Colonic mucosa (tissue), 4 donors: ENCODE measurements around the gene TRAK1. TPM values are rescaled to one million over a fixed set of nuclear protein-coding genes. Genes with fewer than 3 reads are reported as not detected.

Source experiments
- DNase-seq: peaks from one replicate; pipeline ENCODE4 v3.0.0-alpha.2; 2020
- H3K27ac ChIP-seq: fragments of 200-600 bp; one replicate; pipeline ENCODE4 v1.8.0; 2021
- H3K27me3 ChIP-seq: fragments of 200-600 bp; one replicate; pipeline ENCODE4 v1.8.0; 2021
- H3K36me3 ChIP-seq: fragments of 200-600 bp; one replicate; pipeline ENCODE4 v1.8.0; 2021
- H3K4me1 ChIP-seq: fragments of 200-600 bp; one replicate; pipeline ENCODE4 v1.8.0; 2021; ENCODE audit warnings: mild to moderate bottlenecking
- H3K4me3 ChIP-seq: fragments of 200-600 bp; one replicate; pipeline ENCODE4 v1.8.0; 2021
- H3K9ac ChIP-seq, 2 donors: one replicate each; pipeline ENCODE4 v1.7.0; 2013; ENCODE audit warnings: control low read depth in 2 of 2, low read depth in 2 of 2, low read length in 2 of 2
- H3K9me3 ChIP-seq: fragments of 200-600 bp; one replicate; pipeline ENCODE4 v1.8.0; 2021
- intact Hi-C: fragments of 100-400 bp; cut with DNase I; formaldehyde crosslinking; loops from one replicate; pipeline ENCODE4 v1.14.1; 2022
- total RNA-seq, 2 donors: library from RNA; stranded (reverse); fragmentation: NEBNext Ultra II Directional in 1 of 2; extraction: Animal tissue kit (Norgen Biotek cat#: 25700) in 1 of 2; gene quantifications; one replicate each; pipeline ENCODE4 v1.2.1, GENCODE V29; 2021
- TF ChIP-seq, protein P1 (sequence below): fragments of 200-600 bp; IDR thresholded peaks from one replicate; pipeline ENCODE4 v1.8.0; 2022; ENCODE audit warnings: antibody characterized with exemption, mild to moderate bottlenecking
- donor health status: healthy.
- donor health status: DM: no; HTN: no; CAD: no.
- donor health status: DM: no; HTN: no; CAD: no.

Gene TRAK1
- total RNA-seq, 2 donors from 2014 or later = 58.9 to 70.3 TPM

DNA sequence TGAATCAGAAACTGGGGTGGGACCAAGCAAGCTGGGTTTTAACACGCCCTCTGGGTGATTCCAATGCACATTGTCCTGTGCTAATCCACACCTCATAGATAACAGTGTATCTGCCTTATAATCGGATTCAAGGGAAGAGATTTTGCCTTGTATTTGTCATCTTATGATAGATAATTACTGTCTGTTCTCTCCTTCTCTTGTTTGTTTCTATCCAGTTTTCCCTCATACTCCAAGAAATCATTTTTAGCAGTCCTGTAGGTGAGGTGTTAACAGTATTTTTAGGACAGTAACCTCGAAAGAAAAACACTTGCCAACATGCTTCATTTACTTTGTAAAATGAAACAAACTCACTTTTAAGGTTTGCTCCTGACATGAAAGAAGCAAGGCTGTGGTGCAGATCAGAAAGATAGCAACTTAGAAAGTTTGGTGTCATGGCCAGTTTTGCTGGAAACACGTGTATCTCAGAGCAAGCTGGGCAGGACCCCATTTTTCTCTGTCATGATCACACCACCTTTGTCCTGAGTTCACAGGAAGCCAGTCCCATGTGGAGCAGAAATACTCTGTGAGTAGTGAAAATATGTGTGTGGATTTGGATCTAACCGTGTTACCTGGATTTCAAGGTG is 72.6 kb downstream of the TRAK1 start:
- H3K27me3 ChIP-seq = no peaks in the 10 kb centered on the region
- no peak overlapping the region for H3K27ac ChIP-seq
- no peak overlapping the region for H3K4me3 ChIP-seq
- no peak for DNase-seq
- intact Hi-C loops = no loop called here
- peaks cover 21% of the 10 kb centered on the region for H3K4me1 ChIP-seq
- H3K9me3 ChIP-seq = no peaks in the 10 kb centered on the region
- H3K36me3 ChIP-seq = no peaks in the 10 kb centered on the region
- TF ChIP-seq, protein P1, sequence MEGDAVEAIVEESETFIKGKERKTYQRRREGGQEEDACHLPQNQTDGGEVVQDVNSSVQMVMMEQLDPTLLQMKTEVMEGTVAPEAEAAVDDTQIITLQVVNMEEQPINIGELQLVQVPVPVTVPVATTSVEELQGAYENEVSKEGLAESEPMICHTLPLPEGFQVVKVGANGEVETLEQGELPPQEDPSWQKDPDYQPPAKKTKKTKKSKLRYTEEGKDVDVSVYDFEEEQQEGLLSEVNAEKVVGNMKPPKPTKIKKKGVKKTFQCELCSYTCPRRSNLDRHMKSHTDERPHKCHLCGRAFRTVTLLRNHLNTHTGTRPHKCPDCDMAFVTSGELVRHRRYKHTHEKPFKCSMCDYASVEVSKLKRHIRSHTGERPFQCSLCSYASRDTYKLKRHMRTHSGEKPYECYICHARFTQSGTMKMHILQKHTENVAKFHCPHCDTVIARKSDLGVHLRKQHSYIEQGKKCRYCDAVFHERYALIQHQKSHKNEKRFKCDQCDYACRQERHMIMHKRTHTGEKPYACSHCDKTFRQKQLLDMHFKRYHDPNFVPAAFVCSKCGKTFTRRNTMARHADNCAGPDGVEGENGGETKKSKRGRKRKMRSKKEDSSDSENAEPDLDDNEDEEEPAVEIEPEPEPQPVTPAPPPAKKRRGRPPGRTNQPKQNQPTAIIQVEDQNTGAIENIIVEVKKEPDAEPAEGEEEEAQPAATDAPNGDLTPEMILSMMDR = no peak
- no peak overlapping the region for H3K9ac ChIP-seq

GRCh38 chr3:42164656-42165055 is 73.5 kb downstream of the TRAK1 start:
- Histone ChIP-seq H3K36me3 (no peaks in the 10 kb centered on the region), H3K27me3 (no peaks in the 10 kb centered on the region), H3K9ac (no peak overlapping the region), H3K4me3 (no peak overlapping the region), H3K4me1 (peaks cover 21% of the 10 kb centered on the region), H3K27ac (no peak overlapping the region), H3K9me3 (no peaks in the 10 kb centered on the region)
- intact Hi-C loops = no loop called here
- TF ChIP-seq, protein P1 = no peak
- DNase-seq = no peak

DNA sequence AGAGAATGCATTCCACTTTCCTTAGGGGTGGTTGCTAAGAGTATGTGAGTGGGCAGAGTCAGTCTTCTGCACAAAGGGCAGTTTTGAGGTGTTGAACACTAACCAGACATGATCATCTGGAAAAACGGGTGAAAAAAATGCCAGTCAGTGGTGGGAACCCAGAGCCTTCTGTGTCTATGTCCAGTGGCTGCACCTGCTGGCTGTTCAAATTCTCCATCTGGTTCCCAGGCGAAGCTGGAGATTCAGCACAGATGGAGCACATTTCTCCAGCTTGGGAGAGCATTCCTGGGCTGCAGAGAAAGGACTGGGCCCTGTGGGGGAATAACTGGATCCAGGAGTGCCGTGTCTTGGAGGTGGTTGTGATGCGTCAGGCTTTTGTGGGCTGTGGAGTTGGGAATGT is 74.1 kb downstream of the TRAK1 start:
- TF ChIP-seq, protein P1 = no peak
- intact Hi-C loops = no loop called here
- Histone ChIP-seq H3K4me3 (no peak overlapping the region), H3K9me3 (no peaks in the 10 kb centered on the region), H3K4me1 (peaks cover 17% of the 10 kb centered on the region), H3K36me3 (no peaks in the 10 kb centered on the region), H3K27ac (no peak overlapping the region), H3K27me3 (no peaks in the 10 kb centered on the region), H3K9ac (no peak overlapping the region)
- no peak for DNase-seq

DNA sequence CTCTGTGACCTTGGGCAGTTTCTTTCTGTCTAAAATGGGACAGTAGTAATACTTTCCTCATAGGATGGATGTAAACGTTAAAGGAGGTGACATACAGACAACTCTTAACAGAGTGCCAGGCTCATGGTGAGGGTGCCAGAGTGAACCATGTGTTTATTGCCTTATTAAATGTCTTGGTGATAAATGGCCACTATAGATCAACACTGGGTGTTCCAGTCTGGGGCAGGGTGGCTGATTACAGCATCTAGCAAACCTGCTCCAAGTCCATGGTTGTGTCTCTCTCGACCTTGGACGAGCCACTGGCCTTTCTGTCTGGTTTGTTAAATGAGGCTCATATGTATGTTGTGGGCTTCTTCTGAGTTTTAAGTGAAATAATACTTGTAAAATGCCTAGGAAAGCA is 75.1 kb downstream of the TRAK1 start:
- TF ChIP-seq, protein P1 = no peak
- intact Hi-C loops = no loop called here

GRCh38 chr3:42166662-42167300 is 75.6 kb downstream of the TRAK1 start:
- TF ChIP-seq, protein P1 = no peak
- Histone ChIP-seq H3K4me1 (peaks cover 12% of the 10 kb centered on the region), H3K27ac (peak overlapping the region; percentile 36), H3K9ac (no peak overlapping the region), H3K9me3 (no peaks in the 10 kb centered on the region), H3K36me3 (no peaks in the 10 kb centered on the region), H3K27me3 (no peaks in the 10 kb centered on the region), H3K4me3 (no peak overlapping the region)
- DNase-seq = no peak
- intact Hi-C loops = no loop called here

More for the DNA sequence above, 75.1 kb downstream of the TRAK1 start:
- DNase-seq = no peak
- Histone ChIP-seq H3K4me1 (peaks cover 12% of the 10 kb centered on the region), H3K36me3 (no peaks in the 10 kb centered on the region), H3K9ac (no peak overlapping the region), H3K4me3 (no peak overlapping the region), H3K9me3 (no peaks in the 10 kb centered on the region), H3K27ac (peak overlapping the region; percentile 36), H3K27me3 (no peaks in the 10 kb centered on the region)
